ENCODE data around the gene RRAGB.
"Not testable (repeated sequence)": the region's sequence is repeated elsewhere in the genome, so short reads cannot be mapped to it uniquely, and the experiment has no call there.

The RRAGB gene, protein sequence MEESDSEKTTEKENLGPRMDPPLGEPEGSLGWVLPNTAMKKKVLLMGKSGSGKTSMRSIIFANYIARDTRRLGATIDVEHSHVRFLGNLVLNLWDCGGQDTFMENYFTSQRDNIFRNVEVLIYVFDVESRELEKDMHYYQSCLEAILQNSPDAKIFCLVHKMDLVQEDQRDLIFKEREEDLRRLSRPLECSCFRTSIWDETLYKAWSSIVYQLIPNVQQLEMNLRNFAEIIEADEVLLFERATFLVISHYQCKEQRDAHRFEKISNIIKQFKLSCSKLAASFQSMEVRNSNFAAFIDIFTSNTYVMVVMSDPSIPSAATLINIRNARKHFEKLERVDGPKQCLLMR

DNA sequence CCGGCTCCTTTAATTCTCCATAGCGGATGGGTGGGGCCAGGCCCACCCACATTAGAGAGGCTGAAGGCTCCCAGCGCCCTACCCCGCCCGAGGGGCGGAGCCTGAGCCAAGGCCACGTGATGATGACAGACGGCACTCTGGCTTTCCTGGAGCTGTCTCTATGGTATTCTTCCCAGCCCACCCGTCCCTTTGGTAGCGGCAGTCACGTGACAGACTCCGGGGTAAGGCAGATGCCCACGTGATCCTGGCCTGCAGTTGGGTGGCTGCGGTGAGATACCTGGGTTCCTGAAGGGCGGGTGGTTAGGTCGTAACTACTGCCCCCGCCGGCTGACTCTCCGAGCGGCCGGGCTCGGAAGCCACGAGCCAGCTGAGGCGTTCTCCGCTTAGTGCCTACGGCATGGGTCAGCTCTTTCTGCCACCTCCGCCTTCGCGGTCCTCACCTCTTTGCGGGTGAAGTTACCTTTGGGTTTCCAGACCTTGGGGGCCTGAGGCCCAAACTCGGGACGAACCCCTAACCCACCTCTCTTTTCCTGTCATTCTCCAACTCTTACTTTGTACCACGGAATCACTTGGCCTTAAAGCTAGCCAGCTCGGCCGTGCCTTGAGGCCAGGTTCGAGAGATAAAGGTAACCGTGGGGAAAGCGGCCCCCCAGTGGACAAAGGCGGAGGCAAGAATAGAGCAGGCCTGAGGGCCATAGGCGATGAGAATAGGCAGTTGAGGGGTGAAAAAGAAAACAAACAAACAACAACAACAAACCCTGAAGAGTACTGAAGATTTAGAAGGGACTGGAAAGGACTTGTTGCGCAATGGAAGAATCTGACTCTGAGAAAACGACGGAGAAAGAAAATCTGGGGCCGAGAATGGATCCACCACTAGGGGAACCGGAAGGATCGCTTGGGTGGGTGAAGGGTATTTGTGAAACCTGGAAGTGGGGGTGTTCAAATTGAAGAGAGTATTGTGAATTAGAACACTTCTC is at the start of gene RRAGB:
Gene RRAGB (plus strand): TSS at position 229 of the 977 bp plus-strand sequence. CDS start 579 bp downstream, at position 808.
- DNase-seq: peak; percentile 92

DNA sequence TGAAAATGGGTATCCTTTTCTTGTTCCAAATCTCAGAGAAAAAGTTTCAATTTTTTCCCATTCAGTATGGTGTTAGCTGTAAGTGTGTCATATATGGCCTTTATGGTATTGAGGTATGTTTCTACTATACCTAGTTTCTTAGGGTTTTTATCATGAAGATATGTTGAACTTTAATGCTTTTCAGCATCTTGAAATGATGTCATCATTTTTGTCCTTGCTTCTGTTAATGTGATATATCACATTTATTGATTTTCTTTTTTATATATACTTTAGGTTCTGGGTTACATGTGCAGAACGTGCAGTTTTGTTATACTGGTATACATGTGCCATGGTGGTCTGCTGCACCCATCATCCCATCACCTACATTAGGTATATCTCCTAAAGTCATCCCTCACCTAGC is 49.5 kb upstream of the RRAGB start:
- no peak for DNase-seq

DNA sequence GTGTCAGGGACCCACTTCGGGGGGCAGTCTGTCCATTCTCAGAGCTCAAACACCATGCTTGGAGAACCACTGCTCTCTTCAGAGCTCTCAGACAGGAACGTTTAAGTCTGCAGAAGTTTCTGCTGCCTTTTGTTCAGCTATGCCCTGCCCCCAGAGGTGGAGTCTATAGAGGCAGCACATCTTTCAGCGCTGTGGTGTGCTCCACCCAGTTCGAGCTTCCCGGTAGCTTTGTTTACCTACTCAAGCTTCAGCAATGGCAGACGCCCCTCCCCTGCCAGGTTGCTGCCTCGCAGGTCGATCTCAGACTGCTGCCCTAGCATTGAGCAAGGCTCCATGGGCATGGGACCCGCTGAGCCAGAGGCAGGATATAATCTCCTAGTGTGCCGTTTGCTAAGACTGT is 29.0 kb upstream of the RRAGB start:
- not testable (repeated sequence) for DNase-seq

DNA sequence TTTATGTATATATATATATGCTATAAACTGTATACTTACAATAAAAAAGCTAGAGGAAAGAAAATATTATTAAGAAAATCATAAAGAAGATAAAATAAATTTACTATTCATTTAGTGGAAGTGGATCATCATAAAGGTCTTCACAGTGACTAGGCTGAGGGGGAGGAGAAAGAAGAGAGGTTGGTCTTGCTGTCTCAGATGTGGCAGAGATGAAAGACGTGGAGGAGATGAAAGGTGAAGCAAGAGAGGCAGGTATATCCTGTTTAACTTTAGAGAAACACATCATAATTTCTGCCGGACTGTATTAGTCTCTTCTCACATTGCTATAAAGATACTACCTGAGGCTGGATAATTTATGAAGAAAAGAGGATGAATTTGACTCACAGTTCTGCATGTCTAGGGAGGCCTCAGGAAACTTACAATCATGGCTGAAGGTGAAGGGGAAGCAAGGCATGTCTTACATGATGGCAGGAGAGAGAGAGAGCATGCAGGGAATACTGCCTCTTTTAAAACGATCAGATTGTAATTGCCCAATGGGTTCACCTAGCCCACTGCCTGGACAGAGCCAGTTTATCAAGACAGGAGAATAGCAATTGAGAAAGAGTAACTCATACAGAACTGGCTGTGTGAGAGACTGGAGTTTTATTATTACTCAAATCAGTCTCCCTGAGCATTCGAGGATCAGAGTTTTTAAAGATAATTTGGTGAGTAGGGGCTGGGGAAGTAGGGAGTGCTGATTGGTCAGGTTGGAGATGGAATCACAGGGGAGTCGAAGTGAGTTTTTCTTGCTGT is 22.1 kb upstream of the RRAGB start:
- DNase-seq: no peak

DNA sequence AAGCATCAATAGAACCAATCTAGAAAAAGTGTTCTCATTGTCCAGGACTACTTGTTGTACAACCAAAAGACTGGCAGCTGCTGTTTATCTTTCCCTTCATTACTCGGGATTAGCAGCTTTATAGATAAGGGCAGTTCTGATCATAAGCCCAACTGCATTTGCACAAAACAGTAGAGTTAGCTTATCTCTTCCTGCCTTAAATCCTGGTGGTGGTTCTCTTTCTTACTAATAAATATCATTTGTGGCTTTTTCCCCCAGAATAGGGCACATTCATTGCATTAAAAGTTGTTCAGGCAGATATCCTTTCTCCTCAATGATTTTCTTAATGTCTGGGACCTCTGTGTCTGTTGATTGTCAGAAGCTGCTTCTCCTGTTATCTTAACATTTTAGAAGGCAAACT is 20.2 kb upstream of the RRAGB start:
- DNase-seq: no peak

DNA sequence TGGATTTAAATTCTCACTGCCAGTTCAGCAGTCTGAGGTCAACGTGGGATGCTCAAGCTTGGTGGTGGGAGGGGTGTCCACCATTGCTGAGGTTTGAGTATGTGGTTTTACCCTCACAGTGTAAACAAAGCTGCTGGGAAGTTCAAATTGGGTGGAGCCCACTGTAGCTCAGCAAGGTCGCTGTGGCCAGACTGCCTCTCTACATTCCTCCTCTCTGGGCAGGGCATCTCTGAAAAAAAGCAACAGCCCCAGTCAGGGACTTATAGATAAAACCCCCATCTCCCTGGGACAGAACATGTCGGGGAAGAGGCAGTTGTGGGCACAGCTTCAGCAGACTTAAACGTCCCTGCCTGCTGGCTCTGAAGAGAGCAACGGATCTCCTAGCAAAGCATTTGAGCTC is 14.9 kb upstream of the RRAGB start:
- DNase-seq: no peak

DNA sequence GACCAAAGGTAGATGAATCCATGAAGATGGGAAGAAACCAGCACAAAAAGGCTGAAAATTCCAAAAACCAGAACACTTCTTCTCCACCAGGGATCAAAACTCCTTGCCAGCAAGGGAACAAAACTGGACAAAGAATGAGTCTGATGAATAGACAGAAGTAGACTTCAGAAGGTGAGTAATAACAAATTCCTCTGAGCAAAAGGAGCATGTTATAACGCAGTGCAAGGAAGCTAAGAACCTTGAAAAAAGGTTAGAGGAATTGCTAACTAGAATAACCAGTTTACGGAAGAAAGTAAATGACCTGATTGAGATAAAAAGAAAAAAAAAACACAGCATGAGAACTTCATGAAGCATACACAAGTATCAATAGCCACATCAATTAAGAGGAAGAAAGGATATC is 14.1 kb upstream of the RRAGB start:
- DNase-seq: not testable (repeated sequence)

DNA sequence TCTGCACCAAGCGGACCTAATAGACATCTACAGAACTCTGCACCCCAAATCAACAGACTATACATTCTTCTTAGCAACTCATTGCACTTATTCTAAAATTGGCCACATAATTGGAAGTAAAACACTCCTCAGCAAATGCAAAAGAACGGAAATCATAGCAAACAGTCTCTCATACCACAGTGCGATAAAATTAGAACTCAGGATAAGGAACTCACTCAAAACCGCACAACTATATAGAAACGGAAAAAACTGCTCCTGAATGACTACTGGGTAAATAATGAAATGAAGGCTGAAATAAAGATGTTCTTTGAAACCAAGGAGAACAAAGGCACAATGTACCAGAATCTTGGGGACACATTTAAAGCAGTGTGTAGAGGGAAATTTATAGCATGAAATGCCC is 12.5 kb upstream of the RRAGB start:
- not testable (repeated sequence) for DNase-seq

DNA sequence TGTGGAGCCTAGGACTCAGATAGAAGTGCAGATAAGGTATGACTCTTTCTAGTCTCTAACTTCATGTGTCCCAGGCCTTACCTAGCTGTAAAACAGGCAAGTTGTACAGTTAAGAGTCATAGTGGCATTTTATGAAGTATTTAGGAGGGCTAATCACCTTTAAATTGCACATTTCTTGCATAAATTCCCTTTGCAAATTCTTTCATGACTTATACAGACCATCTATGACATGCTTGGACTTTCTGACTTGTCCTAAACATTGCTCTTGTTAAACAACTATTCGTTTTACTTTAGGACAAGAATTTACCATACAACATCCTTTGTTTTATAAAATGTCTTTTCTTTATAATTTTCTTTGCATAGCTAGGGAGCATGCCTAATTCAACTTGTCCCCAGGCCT is 7.8 kb upstream of the RRAGB start:
- DNase-seq: peak; percentile 5

DNA sequence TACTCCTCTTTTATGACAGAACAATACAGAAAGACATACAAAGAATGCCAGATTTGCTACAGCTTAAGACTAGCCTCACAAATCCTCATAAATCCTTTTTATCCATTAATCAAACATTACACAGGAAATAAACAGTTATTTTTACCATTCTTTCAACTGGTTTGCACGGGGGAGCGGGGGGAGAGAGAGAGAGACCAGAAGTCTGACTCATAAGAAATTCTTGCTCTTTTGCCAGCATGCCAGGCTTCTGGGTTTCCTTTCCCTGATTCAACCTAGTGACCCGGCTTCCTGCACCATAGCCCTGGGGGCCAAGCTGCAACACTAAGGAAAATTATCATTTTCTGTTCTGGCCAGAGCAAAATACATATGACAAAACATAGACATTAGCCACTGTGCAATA is 6.8 kb upstream of the RRAGB start:
- peak; percentile 1 for DNase-seq

DNA sequence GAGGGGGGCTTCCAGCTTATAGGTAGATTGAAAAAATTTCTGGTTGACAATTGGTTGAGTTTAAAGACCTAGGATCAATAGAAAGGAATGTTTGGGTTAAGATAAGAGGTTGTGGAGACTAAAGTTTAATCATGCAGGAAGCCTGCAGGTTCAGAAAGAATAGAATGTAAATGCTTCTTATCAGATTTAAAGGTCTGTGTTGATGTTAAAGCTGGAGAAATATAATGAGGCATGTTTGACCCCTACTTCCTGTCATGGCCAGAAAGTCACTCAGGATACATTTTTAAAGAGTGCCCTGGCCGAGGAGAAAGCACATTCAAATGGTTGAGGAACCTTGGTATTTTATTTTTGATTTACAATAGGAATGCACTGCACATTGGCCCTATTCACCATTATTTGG is 3.9 kb upstream of the RRAGB start:
- DNase-seq: no peak

DNA sequence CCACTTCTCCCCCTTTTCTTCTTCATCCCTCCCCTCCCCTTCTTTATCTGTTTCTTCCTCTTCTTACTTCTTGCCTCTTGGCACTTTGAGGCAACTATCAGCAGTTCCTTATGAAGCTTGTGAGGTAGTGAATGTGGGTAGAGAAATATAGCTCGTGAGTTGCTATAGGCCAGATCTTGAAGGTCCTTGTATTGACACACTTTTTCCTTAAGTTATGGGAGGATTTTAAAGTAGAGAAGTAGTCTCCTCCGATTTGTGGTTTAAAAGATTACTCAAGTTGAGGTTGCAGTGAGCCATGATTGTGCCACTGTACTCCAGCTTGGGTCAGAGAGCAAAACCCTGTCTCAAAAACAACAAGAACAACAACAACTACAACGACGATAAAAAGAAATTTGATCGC is 3.4 kb upstream of the RRAGB start:
- DNase-seq: no peak

DNA sequence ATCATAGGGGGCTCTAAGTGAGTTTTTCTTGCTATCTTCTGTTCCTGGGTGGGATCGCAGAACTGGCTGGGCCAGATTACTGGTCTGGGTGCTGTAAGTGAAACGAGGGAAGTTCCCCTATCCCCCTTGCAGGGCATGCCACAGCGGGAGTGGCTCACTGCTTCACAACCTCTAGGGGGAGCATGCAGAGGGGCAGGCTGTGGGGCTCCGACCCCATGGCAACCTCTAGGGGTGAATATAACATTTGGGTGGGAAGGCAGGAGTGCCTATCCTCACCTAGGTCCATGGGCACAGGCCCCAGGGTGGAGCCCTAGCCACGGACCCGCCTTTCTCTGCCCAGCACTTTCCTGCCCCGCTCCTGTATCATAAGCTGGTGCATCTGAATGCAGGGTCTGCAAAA is 1.7 kb upstream of the RRAGB start:
- no peak for DNase-seq

DNA sequence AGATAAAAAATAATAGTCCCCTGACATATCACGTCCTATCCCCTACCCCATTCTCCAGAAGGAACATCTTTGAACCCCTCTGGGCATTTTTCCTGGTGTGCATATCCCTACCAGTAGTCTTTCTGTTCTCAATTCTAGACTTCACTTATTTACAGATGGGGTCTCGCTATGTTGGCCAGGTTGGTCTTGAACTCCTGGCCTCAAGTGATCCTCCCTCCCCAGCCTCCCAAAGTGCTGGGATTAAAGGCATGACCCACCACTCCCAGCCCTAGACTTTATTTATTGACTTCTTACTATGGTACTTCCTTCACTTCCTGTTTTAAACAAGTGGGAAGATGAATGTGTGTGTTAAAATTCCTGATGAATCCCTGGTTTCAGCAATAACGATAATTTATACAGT is 612 bp upstream of the RRAGB start:
- DNase-seq: no peak

DNA sequence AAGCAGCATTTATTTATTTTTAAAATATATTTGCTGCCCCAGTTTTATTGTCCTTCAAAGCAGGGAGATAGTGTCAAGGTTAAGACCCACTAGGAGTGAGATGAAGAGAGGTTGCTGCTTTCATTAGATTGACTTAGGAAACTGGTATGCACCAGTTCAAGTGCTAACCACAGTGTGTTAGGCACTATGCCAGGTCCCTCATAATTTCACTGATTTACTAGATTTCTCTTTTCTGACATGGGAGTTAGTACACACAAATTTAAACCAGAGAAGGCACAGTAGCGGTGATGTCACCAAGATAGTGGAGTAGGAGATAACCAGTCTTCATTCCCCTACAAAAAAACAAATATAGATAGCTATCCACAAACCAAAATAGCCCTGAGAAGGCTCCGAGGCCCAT is 14.3 kb downstream of the RRAGB start:
- peak; percentile 1 for DNase-seq

DNA sequence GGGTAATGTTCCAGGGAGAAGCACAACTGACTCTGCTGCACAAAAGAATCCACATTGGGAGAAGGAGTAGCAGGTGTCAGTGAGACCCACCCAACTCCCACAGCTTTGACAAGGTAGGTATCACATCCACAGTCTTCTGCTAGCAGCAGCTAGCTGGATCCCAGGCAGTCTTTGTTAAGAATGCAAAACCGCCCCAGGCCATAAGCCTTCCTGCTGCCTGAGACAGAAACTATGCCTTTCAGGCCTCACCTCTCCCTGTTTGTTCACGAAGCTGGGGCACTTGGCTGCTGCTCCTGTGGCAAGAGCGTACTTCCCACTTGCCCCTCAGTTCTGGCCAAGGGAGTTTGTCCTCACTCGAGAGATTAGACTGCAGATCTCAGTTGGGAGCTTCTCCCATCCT is 21.4 kb downstream of the RRAGB start:
- DNase-seq: no peak

DNA sequence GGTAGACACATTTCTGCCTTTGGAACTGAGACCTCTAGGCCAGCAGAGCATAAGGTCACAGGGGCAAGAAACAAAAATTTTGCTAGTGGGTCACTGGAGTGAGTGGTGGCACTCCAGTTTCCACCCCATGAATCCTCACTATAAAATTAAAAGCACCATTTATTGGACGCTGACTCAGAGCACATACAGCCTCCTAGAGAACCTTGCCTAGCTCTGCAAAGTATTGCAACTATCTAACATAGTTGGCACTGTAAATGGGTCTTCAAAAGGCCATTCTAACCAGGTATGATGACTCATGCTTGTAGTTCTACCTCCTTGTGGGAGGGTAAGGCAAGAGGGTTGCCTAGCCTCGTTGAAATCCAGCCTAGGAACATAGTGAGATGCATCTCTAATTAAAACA is 25.1 kb downstream of the RRAGB start:
- DNase-seq: no peak

DNA sequence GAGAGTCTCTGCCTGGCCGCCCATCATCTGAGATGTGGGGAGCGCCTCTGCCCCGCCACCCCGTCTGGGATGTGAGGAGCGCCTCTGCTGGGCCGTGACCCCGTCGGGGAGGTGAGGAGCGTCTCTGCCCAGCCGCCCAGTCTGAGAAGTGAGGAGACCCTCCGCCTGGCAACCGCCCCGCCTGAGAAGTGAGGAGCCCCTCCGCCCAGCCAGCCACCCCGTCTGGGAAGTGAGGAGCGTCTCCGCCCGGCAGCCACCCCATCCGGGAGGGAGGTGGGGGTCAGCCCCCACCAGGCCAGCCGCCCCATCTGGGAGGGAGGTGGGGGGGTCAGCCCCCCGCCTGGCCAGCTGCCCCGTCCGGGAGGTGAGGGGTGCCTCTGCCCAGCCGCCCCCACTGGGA is 30.9 kb downstream of the RRAGB start:
- DNase-seq: not testable (repeated sequence)

DNA sequence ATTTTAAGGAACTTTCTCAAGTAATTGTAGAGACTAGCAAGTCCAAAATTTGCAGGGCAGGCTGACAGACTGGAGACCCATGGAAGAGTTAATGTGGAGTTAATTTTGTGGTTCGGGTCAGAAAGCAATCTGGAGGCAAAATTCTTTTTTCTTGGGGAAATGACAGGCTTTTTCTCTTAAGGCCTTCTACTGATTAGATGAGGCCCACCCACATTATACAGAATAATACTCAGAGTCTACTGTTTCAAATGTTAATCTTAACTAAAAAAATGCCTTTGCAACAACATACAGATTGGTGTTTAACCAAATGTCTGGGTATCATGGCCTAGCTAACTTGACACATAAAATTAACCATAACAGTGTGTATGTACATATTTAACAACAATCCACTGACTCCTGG is 32.7 kb downstream of the RRAGB start:
- no peak for DNase-seq

DNA sequence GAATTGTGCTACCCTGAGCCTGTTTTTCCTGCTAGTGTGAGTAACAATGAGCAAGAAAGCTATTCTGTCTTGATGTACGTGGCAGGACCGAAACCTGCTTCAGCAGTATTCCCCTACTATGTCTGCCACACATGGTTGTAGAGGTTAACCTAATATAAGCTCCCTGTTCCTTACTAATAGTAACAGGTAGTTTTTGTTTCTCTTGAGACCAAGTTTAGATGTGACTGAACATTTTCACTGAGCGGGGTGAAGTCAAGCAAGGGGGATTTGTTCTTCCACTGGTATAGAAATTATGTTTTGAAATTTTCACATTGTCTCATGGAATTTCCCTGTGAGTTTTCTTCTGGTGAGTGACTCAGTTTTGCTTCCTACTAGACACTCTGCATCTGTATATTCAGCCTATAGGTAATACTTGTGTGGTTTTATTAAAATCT is 37.3 kb downstream of the RRAGB start:
- no peak for DNase-seq

DNA sequence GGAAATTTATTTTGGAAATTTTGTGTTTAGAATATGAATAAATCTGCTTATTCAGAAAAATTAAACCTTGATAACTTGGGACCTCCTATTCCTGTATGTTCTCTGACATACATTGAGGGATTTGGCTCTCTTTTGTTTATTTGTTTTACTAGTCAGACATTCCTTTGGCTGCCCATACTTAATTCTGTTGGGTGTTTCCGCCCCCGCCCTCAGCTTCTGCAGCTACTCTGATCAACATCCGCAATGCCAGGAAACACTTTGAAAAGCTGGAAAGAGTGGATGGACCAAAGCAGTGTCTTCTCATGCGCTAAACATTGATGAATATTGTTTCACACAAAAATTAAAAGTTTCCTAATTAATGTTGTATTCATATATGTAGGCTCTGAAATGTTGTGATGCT is 40.5 kb downstream of the RRAGB start:
- peak; percentile 3 for DNase-seq

DNA sequence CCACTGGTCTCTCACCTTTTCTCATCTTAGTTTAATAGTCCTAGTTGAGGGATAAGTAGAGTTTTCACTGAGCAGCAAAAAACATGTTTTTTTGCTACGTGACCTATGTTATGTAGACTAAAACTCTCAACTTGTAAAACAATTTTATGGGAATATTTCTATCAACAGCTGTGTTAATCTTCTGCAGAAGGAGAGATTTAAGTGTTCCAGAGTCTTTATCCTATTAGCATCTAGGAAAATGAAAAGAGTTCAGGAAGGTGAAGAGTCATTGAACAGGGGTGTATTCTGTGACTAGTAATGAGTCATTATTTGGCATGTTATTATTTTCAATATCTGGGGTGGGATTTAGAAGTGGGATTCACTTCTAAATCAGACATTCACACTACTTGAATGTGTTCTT is 41.9 kb downstream of the RRAGB start:
- DNase-seq: no peak

DNA sequence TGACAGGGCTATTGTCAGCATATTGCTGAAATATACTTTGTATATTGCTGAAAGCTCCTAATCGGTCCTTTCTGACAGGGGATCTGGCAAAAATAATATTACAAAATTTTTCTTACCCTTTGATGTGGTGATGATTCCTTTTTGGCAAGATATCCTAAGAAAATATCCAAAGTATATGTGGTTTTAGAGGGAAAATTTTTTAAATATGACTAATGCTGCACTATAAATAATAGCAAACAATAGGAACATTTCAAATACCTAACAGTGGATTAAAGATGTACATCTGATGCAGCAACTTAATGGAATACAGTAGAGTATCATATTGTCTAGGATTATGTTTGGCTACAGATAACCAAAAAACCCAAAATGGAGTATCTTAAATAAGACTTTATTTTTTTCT is 49.6 kb downstream of the RRAGB start:
- DNase-seq: peak; percentile 11
